ENCODE data around the gene MAPKAPK2. TPM values are rescaled to one million over a fixed set of nuclear protein-coding genes. Genes with fewer than 3 reads are reported as not detected.

Gene MAPKAPK2
- total RNA-seq, 4 donors from 2014 or later: 37.8 to 70.1 (median 61.7) TPM

- Histone ChIP-seq H3K27me3 (peaks cover 0 to 5% (median 0%) of the 10 kb centered on the region in 4 donors), H3K4me1 (no peaks in the 10 kb centered on the region), H3K36me3 (no peaks in the 10 kb centered on the region), H3K9me3 (no peaks in the 10 kb centered on the region), H3K27ac (replicated peaks in 1 of 4) (no peak overlapping the region), H3K4me3 (no peak overlapping the region)
- intact Hi-C loops (cut with DNase I): no loop called here
- WGBS: 57% methylated on average over 5 of the region's 5 CpGs
- TF ChIP-seq EP300 (IDR thresholded peaks at IDR 0.05) (no peak), CTCF (IDR thresholded peaks at IDR 0.05) (no peak), POLR2A (IDR thresholded peaks at IDR 0.05; ENCODE audit: low read depth) (no peak), POLR2AphosphoS5 (IDR thresholded peaks at IDR 0.05) (no peak)
- no peak for DNase-seq (ENCODE audit: extremely low spot score)
Measured at GRCh38 chr1:206751891-206752290, 67.2 kb downstream of the MAPKAPK2 start.

- intact Hi-C loops (cut with DNase I): no loop called here
- peaks cover 0 to 5% (median 0%) of the 10 kb centered on the region in 4 donors for H3K27me3 ChIP-seq
- no peak overlapping the region for H3K4me3 ChIP-seq
- H3K9me3 ChIP-seq: no peaks in the 10 kb centered on the region
- TF ChIP-seq POLR2AphosphoS5 (IDR thresholded peaks at IDR 0.05) (no peak), POLR2A (IDR thresholded peaks at IDR 0.05; ENCODE audit: low read depth) (no peak), CTCF (IDR thresholded peaks at IDR 0.05) (no peak), EP300 (IDR thresholded peaks at IDR 0.05) (no peak)
- 82% methylated on average over 2 of the region's 2 CpGs for WGBS
- no peak overlapping the region for H3K27ac ChIP-seq (replicated peaks in 1 of 4)
- H3K4me1 ChIP-seq: no peaks in the 10 kb centered on the region
- no peak for DNase-seq (ENCODE audit: extremely low spot score)
- H3K36me3 ChIP-seq: no peaks in the 10 kb centered on the region
Measured at GRCh38 chr1:206752481-206752880, 67.8 kb downstream of the MAPKAPK2 start.

DNA sequence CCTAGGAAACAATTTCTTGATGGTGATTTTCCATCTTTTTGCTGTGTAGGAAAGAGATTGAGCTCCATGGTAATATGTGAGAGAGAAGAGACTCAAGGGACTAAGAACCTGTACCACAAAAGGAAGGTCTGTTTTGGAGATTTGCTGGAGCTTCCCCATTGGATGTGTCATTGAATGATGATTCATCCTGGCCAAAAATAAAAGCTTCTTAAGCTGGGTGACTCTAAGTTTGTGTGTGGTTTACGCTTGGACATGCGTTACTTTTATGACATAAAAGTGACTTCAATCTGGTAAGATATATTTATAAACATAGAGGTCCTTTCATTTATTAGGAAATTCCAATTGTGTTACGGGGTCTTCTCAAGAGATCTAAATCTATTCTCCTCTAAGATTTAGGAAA lies 68.4 kb downstream of the MAPKAPK2 start:
- Histone ChIP-seq H3K4me3 (no peak overlapping the region), H3K36me3 (no peaks in the 10 kb centered on the region), H3K9me3 (no peaks in the 10 kb centered on the region), H3K27me3 (peaks cover 0 to 5% (median 0%) of the 10 kb centered on the region in 4 donors), H3K27ac (replicated peaks in 1 of 4) (no peak overlapping the region), H3K4me1 (no peaks in the 10 kb centered on the region)
- no peak for DNase-seq (ENCODE audit: extremely low spot score)
- 95% methylated on average over 3 of the region's 3 CpGs for WGBS
- intact Hi-C loops (cut with DNase I): no loop called here
- TF ChIP-seq EP300 (IDR thresholded peaks at IDR 0.05): no peak
- TF ChIP-seq CTCF (IDR thresholded peaks at IDR 0.05): no peak
- no peak for TF ChIP-seq POLR2AphosphoS5 (IDR thresholded peaks at IDR 0.05)
- TF ChIP-seq POLR2A (IDR thresholded peaks at IDR 0.05; ENCODE audit: low read depth): no peak

DNA sequence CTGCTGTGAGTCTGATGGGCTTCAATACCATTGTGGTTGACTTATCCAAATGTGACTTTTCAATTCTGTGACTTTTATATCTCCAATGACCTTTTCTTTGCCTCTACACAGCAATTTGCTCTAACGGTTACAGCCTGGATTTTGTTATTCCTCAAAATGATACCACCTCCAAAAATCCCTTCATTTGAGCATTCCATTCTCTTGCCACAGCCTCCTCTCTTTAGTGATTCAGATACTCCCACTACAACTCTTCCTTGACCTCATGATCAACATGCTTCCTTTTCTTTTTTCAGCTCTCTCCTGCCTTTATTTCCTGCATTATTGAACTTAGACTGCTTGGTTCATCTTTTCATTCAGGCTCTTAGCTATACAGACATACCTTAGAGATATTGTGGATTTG lies 69.3 kb downstream of the MAPKAPK2 start:
- no peaks in the 10 kb centered on the region for H3K36me3 ChIP-seq
- no peaks in the 10 kb centered on the region for H3K9me3 ChIP-seq
- TF ChIP-seq EP300 (IDR thresholded peaks at IDR 0.05) (no peak), CTCF (IDR thresholded peaks at IDR 0.05) (no peak), POLR2AphosphoS5 (IDR thresholded peaks at IDR 0.05) (no peak), POLR2A (IDR thresholded peaks at IDR 0.05; ENCODE audit: low read depth) (no peak)
- intact Hi-C loops (cut with DNase I): no loop called here
- WGBS: 65% methylated on average over 1 of the region's 1 CpG
- no peaks in the 10 kb centered on the region for H3K4me1 ChIP-seq
- H3K27me3 ChIP-seq: peaks cover 0 to 5% (median 0%) of the 10 kb centered on the region in 4 donors
- H3K27ac ChIP-seq (replicated peaks in 1 of 4): no peak overlapping the region
- no peak for DNase-seq (ENCODE audit: extremely low spot score)
- H3K4me3 ChIP-seq: no peak overlapping the region
